ENCODE data around the gene SRSF4.
"Not testable (repeated sequence)": the region's sequence is repeated elsewhere in the genome, so short reads cannot be mapped to it uniquely, and the experiment has no call there.

SRSF4 gene

GRCh38 chr1:29142714-29143113, 39.0 kb downstream of the SRSF4 start:
- H3K4me3 ChIP-seq = no peak overlapping the region
- no peaks in the 10 kb centered on the region for H3K27me3 ChIP-seq (ENCODE audit: low read depth)
- H3K9me3 ChIP-seq = no peaks in the 10 kb centered on the region
- DNase-seq (ENCODE audit: low spot score in 2 of 2) = no peak
- H3K4me1 ChIP-seq = no peaks in the 10 kb centered on the region
- in situ Hi-C loops (cut with MboI; ENCODE audit: low sequenced_read_pairs) = no loop called here
- peaks cover 32% of the 10 kb centered on the region for H3K36me3 ChIP-seq (replicated peaks)

GRCh38 chr1:29136391-29136915, 45.2 kb downstream of the SRSF4 start:
- in situ Hi-C loops (cut with MboI; ENCODE audit: low sequenced_read_pairs) = no loop called here
- no peak overlapping the region for H3K4me3 ChIP-seq
- H3K9me3 ChIP-seq = no peaks in the 10 kb centered on the region
- DNase-seq (ENCODE audit: low spot score in 2 of 2) = peak; percentile 40 to 62
- H3K36me3 ChIP-seq (replicated peaks) = no peaks in the 10 kb centered on the region
- H3K4me1 ChIP-seq = peaks cover 3% of the 10 kb centered on the region
- H3K27me3 ChIP-seq (ENCODE audit: low read depth) = no peaks in the 10 kb centered on the region

DNA sequence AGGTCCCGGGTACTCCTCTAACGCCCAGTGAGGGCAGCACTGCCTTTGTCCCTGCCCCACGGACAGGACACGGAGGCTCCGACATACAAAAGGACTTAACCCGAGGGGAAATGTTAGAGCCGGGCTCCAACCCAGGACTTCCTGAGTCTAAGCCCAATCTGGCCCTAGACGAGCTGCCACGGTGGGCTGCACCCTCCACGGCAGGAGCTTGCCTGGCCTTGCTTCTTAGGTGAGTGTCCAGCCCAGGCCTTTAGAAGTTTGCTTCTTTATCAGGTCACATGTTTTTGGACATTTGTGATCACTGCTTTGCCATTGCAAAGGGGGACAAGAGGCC, 47.0 kb downstream of the SRSF4 start:
- Histone ChIP-seq H3K4me3 (no peak overlapping the region), H3K36me3 (replicated peaks) (no peaks in the 10 kb centered on the region), H3K4me1 (peaks cover 3% of the 10 kb centered on the region), H3K27me3 (ENCODE audit: low read depth) (no peaks in the 10 kb centered on the region), H3K9me3 (no peaks in the 10 kb centered on the region)
- in situ Hi-C loops (cut with MboI; ENCODE audit: low sequenced_read_pairs) = no loop called here
- no peak for DNase-seq (ENCODE audit: low spot score in 2 of 2)

- Histone ChIP-seq H3K36me3 (replicated peaks) (no peaks in the 10 kb centered on the region), H3K4me1 (peaks cover 3% of the 10 kb centered on the region), H3K27me3 (ENCODE audit: low read depth) (no peaks in the 10 kb centered on the region), H3K4me3 (no peak overlapping the region), H3K9me3 (no peaks in the 10 kb centered on the region)
- DNase-seq (ENCODE audit: low spot score in 2 of 2) = no peak
- in situ Hi-C loops (cut with MboI; ENCODE audit: low sequenced_read_pairs) = no loop called here
Measured at GRCh38 chr1:29133861-29134694, 47.6 kb downstream of the SRSF4 start.

- H3K36me3 ChIP-seq (replicated peaks); in situ Hi-C loops (cut with MboI; ENCODE audit: low sequenced_read_pairs); H3K27me3 ChIP-seq (ENCODE audit: low read depth); DNase-seq (ENCODE audit: low spot score in 2 of 2); H3K4me3 ChIP-seq; H3K9me3 ChIP-seq; H3K4me1 ChIP-seq: not testable (repeated sequence)
Measured at GRCh38 chr1:29131056-29131455, 50.6 kb downstream of the SRSF4 start.

DNA sequence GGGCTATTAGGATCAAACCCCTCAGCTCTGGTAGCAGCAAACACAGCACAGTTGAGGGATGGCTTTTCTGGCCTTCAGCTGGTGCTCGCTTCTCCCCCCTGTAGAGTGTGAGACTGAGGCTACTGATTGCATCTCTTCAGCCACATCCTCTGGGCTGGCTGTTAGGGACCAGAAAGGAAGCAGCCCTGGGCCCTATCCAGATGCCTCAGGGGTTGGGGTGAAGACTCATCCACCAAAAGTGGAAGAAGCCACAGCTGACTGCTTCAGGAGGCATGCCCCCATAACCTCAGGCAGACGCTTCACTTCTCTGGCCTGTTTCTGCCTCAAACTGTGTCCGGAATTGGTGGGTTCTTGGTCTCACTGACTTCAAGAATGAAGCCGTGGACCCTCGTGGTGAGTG, 51.8 kb downstream of the SRSF4 start:
- Histone ChIP-seq H3K27me3 (ENCODE audit: low read depth) (no peaks in the 10 kb centered on the region), H3K4me1 (peaks cover 1% of the 10 kb centered on the region; the same call in 1 of the 2 replicates), H3K36me3 (replicated peaks) (no peaks in the 10 kb centered on the region), H3K4me3 (no peak overlapping the region), H3K9me3 (no peaks in the 10 kb centered on the region)
- no peak for DNase-seq (ENCODE audit: low spot score in 2 of 2)
- in situ Hi-C loops (cut with MboI; ENCODE audit: low sequenced_read_pairs) = no loop called here

DNA sequence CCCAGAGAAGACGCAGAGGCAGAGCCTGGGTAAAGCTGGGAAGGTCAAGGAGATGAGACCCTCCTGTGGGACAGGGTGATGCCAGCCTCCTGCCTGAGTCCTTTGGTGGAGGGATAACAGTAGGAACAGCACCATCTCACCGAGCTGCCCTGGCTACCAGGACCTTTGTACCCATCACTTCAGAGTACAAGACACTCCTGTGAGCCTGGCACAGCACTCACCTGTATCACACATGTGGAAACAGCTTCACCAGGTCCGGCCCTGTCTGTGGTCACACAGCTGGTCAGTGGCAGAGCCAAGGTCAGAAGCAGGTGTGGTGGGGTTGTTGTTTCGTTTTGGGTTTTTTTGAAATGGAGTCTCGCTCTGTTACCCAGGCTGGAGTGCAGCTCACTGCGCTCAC, 53.0 kb downstream of the SRSF4 start:
- H3K4me1 ChIP-seq = peaks cover 2% of the 10 kb centered on the region; the same call in 1 of the 2 replicates
- no peaks in the 10 kb centered on the region for H3K9me3 ChIP-seq
- H3K4me3 ChIP-seq = no peak overlapping the region
- no peaks in the 10 kb centered on the region for H3K36me3 ChIP-seq (replicated peaks)
- H3K27me3 ChIP-seq (ENCODE audit: low read depth) = no peaks in the 10 kb centered on the region
- DNase-seq (ENCODE audit: low spot score in 2 of 2) = no peak
- in situ Hi-C loops (cut with MboI; ENCODE audit: low sequenced_read_pairs) = no loop called here

DNA sequence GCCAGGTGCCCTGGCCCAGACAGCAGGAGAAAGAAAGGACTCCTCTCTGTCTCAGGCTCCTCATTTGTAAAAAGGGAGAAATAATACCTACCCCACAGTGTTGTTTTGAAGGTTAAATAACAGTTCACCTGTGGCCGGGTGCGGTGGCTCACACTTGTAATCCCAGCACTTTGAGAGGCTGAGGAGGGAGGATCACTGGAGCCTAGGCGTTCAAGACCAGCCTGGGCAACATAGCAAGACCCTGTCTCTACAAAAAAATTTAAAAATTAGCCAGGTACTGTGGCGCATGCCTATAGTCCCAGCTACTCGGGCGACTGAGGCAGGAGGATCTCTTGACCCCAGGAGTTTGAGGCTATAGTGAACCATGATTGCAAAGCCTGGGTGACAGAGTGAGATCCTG, 55.5 kb downstream of the SRSF4 start:
- in situ Hi-C loops (cut with MboI; ENCODE audit: low sequenced_read_pairs) = no loop called here
- no peak for DNase-seq (ENCODE audit: low spot score in 2 of 2)
- no peaks in the 10 kb centered on the region for H3K9me3 ChIP-seq
- peaks cover 2% of the 10 kb centered on the region; the same call in 1 of the 2 replicates for H3K4me1 ChIP-seq
- H3K4me3 ChIP-seq = no peak overlapping the region
- no peaks in the 10 kb centered on the region for H3K36me3 ChIP-seq (replicated peaks)
- no peaks in the 10 kb centered on the region for H3K27me3 ChIP-seq (ENCODE audit: low read depth)

- no peaks in the 10 kb centered on the region for H3K36me3 ChIP-seq (replicated peaks)
- H3K27me3 ChIP-seq (ENCODE audit: low read depth) = no peaks in the 10 kb centered on the region
- H3K4me1 ChIP-seq = peaks cover 2% of the 10 kb centered on the region; the same call in 1 of the 2 replicates
- no peaks in the 10 kb centered on the region for H3K9me3 ChIP-seq
- DNase-seq (ENCODE audit: low spot score in 2 of 2) = no peak
- in situ Hi-C loops (cut with MboI; ENCODE audit: low sequenced_read_pairs) = no loop called here
- no peak overlapping the region for H3K4me3 ChIP-seq
Measured at GRCh38 chr1:29125788-29126187, 55.9 kb downstream of the SRSF4 start.

GRCh38 chr1:29125237-29125641, 56.5 kb downstream of the SRSF4 start:
- peaks cover 2% of the 10 kb centered on the region; the same call in 1 of the 2 replicates for H3K4me1 ChIP-seq
- in situ Hi-C loops (cut with MboI; ENCODE audit: low sequenced_read_pairs) = no loop called here
- no peak for DNase-seq (ENCODE audit: low spot score in 2 of 2)
- H3K27me3 ChIP-seq (ENCODE audit: low read depth) = no peaks in the 10 kb centered on the region
- H3K9me3 ChIP-seq = no peaks in the 10 kb centered on the region
- no peaks in the 10 kb centered on the region for H3K36me3 ChIP-seq (replicated peaks)
- peak overlapping the region; percentile 52 for H3K4me3 ChIP-seq

- peak overlapping the region; percentile 52 for H3K4me3 ChIP-seq
- DNase-seq (ENCODE audit: low spot score in 2 of 2) = peak; percentile 58 to 86
- in situ Hi-C loops (cut with MboI; ENCODE audit: low sequenced_read_pairs) = no loop called here
- H3K36me3 ChIP-seq (replicated peaks) = no peaks in the 10 kb centered on the region
- peaks cover 2% of the 10 kb centered on the region; the same call in 1 of the 2 replicates for H3K4me1 ChIP-seq
- H3K9me3 ChIP-seq = no peaks in the 10 kb centered on the region
- H3K27me3 ChIP-seq (ENCODE audit: low read depth) = no peaks in the 10 kb centered on the region
Measured at GRCh38 chr1:29124366-29125236, 57.1 kb downstream of the SRSF4 start.

DNA sequence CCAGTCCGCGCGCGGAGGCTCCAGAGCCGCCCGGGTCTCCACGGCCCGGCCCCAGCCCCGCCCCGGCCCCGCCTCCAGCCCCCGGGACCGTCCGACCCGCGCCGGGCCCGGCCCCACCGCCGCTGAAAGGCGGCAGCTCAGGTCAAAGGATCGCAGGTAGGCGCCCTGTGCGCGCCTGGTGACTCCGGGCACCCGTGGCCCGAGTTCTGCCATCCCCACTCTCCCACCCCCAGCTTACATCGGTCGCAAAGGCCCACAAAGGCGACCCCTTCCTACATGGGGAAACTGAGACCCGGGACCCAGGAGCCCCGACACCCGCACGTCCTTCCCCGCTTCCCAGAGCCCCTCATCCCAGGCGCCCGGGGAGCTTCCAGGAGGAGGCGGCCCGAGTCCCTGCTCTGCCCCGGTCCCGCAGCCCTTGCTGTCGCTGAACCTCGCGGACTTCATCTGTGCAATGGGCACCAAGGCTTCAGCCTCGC, 57.8 kb downstream of the SRSF4 start, which contains the start of gene TMEM200B:
Gene TMEM200B (minus strand): TSS at position 17 of the 479 bp plus-strand sequence. CDS start 2,075 bp downstream, outside the sequence.
- no peaks in the 10 kb centered on the region for H3K9me3 ChIP-seq
- peaks cover 2% of the 10 kb centered on the region; the same call in 1 of the 2 replicates for H3K4me1 ChIP-seq
- peak; percentile 23 to 64 for DNase-seq (ENCODE audit: low spot score in 2 of 2)
- in situ Hi-C loops (cut with MboI; ENCODE audit: low sequenced_read_pairs) = no loop called here
- peak within 1 kb of the TSS; percentile 52 for H3K4me3 ChIP-seq
- no peaks in the 10 kb centered on the region for H3K36me3 ChIP-seq (replicated peaks)
- H3K27me3 ChIP-seq (ENCODE audit: low read depth) = no peaks in the 10 kb centered on the region

DNA sequence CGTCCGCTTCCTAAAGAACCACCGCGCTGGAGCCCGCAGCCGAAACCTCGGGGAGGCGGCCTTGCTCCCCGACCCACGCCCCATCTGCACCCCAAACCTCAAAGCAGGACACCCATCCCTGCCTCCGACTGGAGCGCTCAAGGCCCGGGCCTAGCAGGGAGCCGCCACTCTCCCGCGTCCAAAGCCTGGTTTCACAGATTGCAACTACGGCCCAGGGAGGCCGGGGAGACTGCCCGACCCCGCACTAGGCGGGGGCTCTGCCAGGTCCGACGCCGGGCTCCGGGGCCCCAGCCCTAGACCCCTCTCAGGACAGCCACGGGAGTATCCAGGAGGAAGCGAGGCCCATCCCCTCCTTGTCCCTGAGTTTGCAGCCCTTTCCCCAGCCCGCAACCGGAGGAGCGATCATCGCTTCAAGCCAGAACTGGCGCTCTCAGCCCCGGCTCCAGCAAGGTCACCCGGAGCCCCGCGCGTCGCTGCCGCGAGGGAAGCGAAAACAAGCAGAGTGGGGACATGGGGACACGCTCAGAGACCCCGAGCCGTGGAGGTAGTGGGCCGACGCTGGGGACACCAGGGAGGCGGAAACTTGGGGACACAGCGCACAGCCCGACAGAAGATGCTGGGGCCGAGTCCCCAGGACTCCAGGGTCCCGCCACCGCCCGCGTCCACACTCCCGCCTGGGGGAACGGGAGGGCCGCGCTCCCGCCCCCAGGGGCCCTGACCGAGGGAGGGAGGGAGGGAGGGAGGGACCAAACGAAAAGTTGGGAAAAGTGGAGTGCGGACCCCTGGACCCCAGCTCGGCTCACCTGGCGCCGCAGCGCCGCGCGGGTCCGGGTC, 58.4 kb downstream of the SRSF4 start:
- Histone ChIP-seq H3K27me3 (ENCODE audit: low read depth) (no peaks in the 10 kb centered on the region), H3K4me3 (peak overlapping the region; percentile 52), H3K9me3 (no peaks in the 10 kb centered on the region), H3K36me3 (replicated peaks) (peaks cover 2% of the 10 kb centered on the region), H3K4me1 (peaks cover 2% of the 10 kb centered on the region; the same call in 1 of the 2 replicates)
- DNase-seq (ENCODE audit: low spot score in 2 of 2) = peak in 1 of 2 experiments; percentile 48
- in situ Hi-C loops (cut with MboI; ENCODE audit: low sequenced_read_pairs) = no loop called here

All from HAP-1 (cell line).